Measurements from ENCODE around the gene ZNF615.
"Not testable (repeated sequence)": the region's sequence is repeated elsewhere in the genome, so short reads cannot be mapped to it uniquely, and the experiment has no call there.

The ZNF615 gene

GRCh38 chr19:52039169-52039568 is 31.2 kb upstream of the ZNF615 start:
- Histone ChIP-seq H3K4me1 (ENCODE audit: low read length) (no peaks in the 10 kb centered on the region), H3K4me2 (ENCODE audit: low read length) (no peak overlapping the region), H4K20me1 (ENCODE audit: insufficient read depth, low read length) (no peaks in the 10 kb centered on the region), H3K27me3 (ENCODE audit: low read depth, low read length) (no peaks in the 10 kb centered on the region), H2AFZ (ENCODE audit: low read depth, low read length) (no peak overlapping the region), H3K9ac (ENCODE audit: low read length) (no peak overlapping the region), H3K79me2 (ENCODE audit: low read length) (no peaks in the 10 kb centered on the region), H3K4me3 (ENCODE audit: low read length) (no peak overlapping the region), H3K9me3 (ENCODE audit: insufficient read depth, low read length) (peaks cover 38% of the 10 kb centered on the region), H3K27ac (ENCODE audit: low read length) (no peak overlapping the region), H3K36me3 (replicated peaks; ENCODE audit: low read depth, low read length) (peaks cover 43% of the 10 kb centered on the region)
- TF ChIP-seq EZH2phosphoT487 (IDR thresholded peaks at IDR 0.05; ENCODE audit: low read depth) = no peak
- no peak for TF ChIP-seq CTCF (IDR thresholded peaks at IDR 0.05; ENCODE audit: low read depth, low read length)

- no peaks in the 10 kb centered on the region for H3K27me3 ChIP-seq (ENCODE audit: low read depth, low read length)
- peaks cover 2% of the 10 kb centered on the region for H3K4me1 ChIP-seq (ENCODE audit: low read length)
- peaks cover 73% of the 10 kb centered on the region for H3K36me3 ChIP-seq (replicated peaks; ENCODE audit: low read depth, low read length)
- H3K9me3 ChIP-seq (ENCODE audit: insufficient read depth, low read length) = peaks cover 58% of the 10 kb centered on the region
- no peak overlapping the region for H3K9ac ChIP-seq (ENCODE audit: low read length)
- TF ChIP-seq CTCF (IDR thresholded peaks at IDR 0.05; ENCODE audit: low read depth, low read length) = no peak
- no peak for TF ChIP-seq EZH2phosphoT487 (IDR thresholded peaks at IDR 0.05; ENCODE audit: low read depth)
- H2AFZ ChIP-seq (ENCODE audit: low read depth, low read length) = no peak overlapping the region
- H4K20me1 ChIP-seq (ENCODE audit: insufficient read depth, low read length) = no peaks in the 10 kb centered on the region
- no peak overlapping the region for H3K4me3 ChIP-seq (ENCODE audit: low read length)
- H3K4me2 ChIP-seq (ENCODE audit: low read length) = no peak overlapping the region
- no peak overlapping the region for H3K27ac ChIP-seq (ENCODE audit: low read length)
- H3K79me2 ChIP-seq (ENCODE audit: low read length) = no peaks in the 10 kb centered on the region; the same call in 1 of the 2 replicates
Observed at GRCh38 chr19:52034051-52034728, 26.2 kb upstream of the ZNF615 start.

- Histone ChIP-seq H3K4me2 (ENCODE audit: low read length) (peak overlapping the region; percentile 65), H3K4me1 (ENCODE audit: low read length) (peaks cover 11% of the 10 kb centered on the region), H3K9me3 (ENCODE audit: insufficient read depth, low read length) (peaks cover 38% of the 10 kb centered on the region), H3K36me3 (replicated peaks; ENCODE audit: low read depth, low read length) (peaks cover 62% of the 10 kb centered on the region), H2AFZ (ENCODE audit: low read depth, low read length) (peak overlapping the region; percentile 96), H3K79me2 (ENCODE audit: low read length) (peaks cover 21% of the 10 kb centered on the region), H3K27ac (ENCODE audit: low read length) (peak overlapping the region; percentile 71), H3K4me3 (ENCODE audit: low read length) (peak overlapping the region; percentile 91), H3K27me3 (ENCODE audit: low read depth, low read length) (no peaks in the 10 kb centered on the region), H4K20me1 (ENCODE audit: insufficient read depth, low read length) (no peaks in the 10 kb centered on the region), H3K9ac (ENCODE audit: low read length) (peak overlapping the region; percentile 92)
- TF ChIP-seq EZH2phosphoT487 (IDR thresholded peaks at IDR 0.05; ENCODE audit: low read depth) (no peak), CTCF (IDR thresholded peaks at IDR 0.05; ENCODE audit: low read depth, low read length) (no peak)
Observed at GRCh38 chr19:52028780-52029123, 20.7 kb upstream of the ZNF615 start.

GRCh38 chr19:52028027-52028779 is 20.2 kb upstream of the ZNF615 start, which contains the start of gene ZNF614:
Gene ZNF614 (minus strand): TSS chr19:52028379. CDS start chr19:52025745, 2,634 bp downstream.
- peaks cover 62% of the 10 kb centered on the region for H3K36me3 ChIP-seq (replicated peaks; ENCODE audit: low read depth, low read length)
- H4K20me1 ChIP-seq (ENCODE audit: insufficient read depth, low read length) = no peaks in the 10 kb centered on the region
- H2AFZ ChIP-seq (ENCODE audit: low read depth, low read length) = peak within 1 kb of the TSS; percentile 96
- H3K79me2 ChIP-seq (ENCODE audit: low read length) = peaks cover 21% of the 10 kb centered on the region
- H3K27ac ChIP-seq (ENCODE audit: low read length) = peak within 1 kb of the TSS; percentile 71
- peak within 1 kb of the TSS; percentile 65 for H3K4me2 ChIP-seq (ENCODE audit: low read length)
- H3K9ac ChIP-seq (ENCODE audit: low read length) = peak within 1 kb of the TSS; percentile 92
- no peak for TF ChIP-seq EZH2phosphoT487 (IDR thresholded peaks at IDR 0.05; ENCODE audit: low read depth)
- no peak for TF ChIP-seq CTCF (IDR thresholded peaks at IDR 0.05; ENCODE audit: low read depth, low read length)
- H3K4me1 ChIP-seq (ENCODE audit: low read length) = peaks cover 11% of the 10 kb centered on the region
- H3K27me3 ChIP-seq (ENCODE audit: low read depth, low read length) = no peaks in the 10 kb centered on the region
- H3K9me3 ChIP-seq (ENCODE audit: insufficient read depth, low read length) = peaks cover 37% of the 10 kb centered on the region
- H3K4me3 ChIP-seq (ENCODE audit: low read length) = peak within 1 kb of the TSS; percentile 91

- H3K4me1 ChIP-seq (ENCODE audit: low read length) = peaks cover 11% of the 10 kb centered on the region
- H3K27me3 ChIP-seq (ENCODE audit: low read depth, low read length); H3K9ac ChIP-seq (ENCODE audit: low read length); H3K4me2 ChIP-seq (ENCODE audit: low read length); H2AFZ ChIP-seq (ENCODE audit: low read depth, low read length); H3K4me3 ChIP-seq (ENCODE audit: low read length); H3K27ac ChIP-seq (ENCODE audit: low read length); H4K20me1 ChIP-seq (ENCODE audit: insufficient read depth, low read length): not testable (repeated sequence)
- peaks cover 63% of the 10 kb centered on the region for H3K36me3 ChIP-seq (replicated peaks; ENCODE audit: low read depth, low read length)
- peaks cover 21% of the 10 kb centered on the region for H3K79me2 ChIP-seq (ENCODE audit: low read length)
- H3K9me3 ChIP-seq (ENCODE audit: insufficient read depth, low read length) = peaks cover 36% of the 10 kb centered on the region
Observed at GRCh38 chr19:52026255-52026990, 18.4 kb upstream of the ZNF615 start.

Measured in OCI-LY3 (cell line).